GM23338 (cell line): ENCODE data around the gene JAK2. TPM values are rescaled to one million over a fixed set of nuclear protein-coding genes. Genes with fewer than 3 reads are reported as not detected.

Experiments
- ATAC-seq: fragments of 200-7000 bp; cut with Tn5 transposase; 3 replicates; pipeline ENCODE4 v1.9.1; 2020
- DNase-seq: peaks from one replicate; pipeline ENCODE4 v3.0.0-alpha.2; 2015; ENCODE audit warnings: low spot score
- H2AFZ ChIP-seq: fragments of 200-600 bp; sonication (generic); 2 replicates; pipeline ENCODE4 v1.8.0; 2016; ENCODE audit warnings: antibody characterized with exemption, mild to moderate bottlenecking, moderate library complexity
- H3F3A ChIP-seq: fragments of 200-600 bp; sonication (generic); replicated peaks from 2 replicates; pipeline ENCODE4 v1.8.0; 2017; ENCODE audit warnings: antibody characterized with exemption, mixed run types, low read depth
- H3K27ac ChIP-seq: fragments of 200-600 bp; sonication (generic); 2 replicates; pipeline ENCODE4 v1.6.1; 2016; ENCODE audit warnings: low read depth
- H3K27me3 ChIP-seq: fragments of 200-600 bp; sonication (generic); 2 replicates; pipeline ENCODE4 v1.8.0; 2016; ENCODE audit warnings: mild to moderate bottlenecking, mixed run types, moderate library complexity; ENCODE audit not compliant: insufficient read depth
- H3K36me3 ChIP-seq: fragments of 200-600 bp; sonication (generic); 2 replicates; pipeline ENCODE4 v1.8.0; 2016; ENCODE audit warnings: mild to moderate bottlenecking; ENCODE audit not compliant: insufficient read depth
- H3K4me1 ChIP-seq: fragments of 200-600 bp; sonication (generic); 2 replicates; pipeline ENCODE4 v1.8.0; 2016; ENCODE audit warnings: mild to moderate bottlenecking, moderate library complexity; ENCODE audit not compliant: insufficient read depth
- H3K4me2 ChIP-seq: fragments of 200-600 bp; sonication (generic); 2 replicates; pipeline ENCODE4 v1.7.1; 2017; ENCODE audit warnings: mixed run types
- H3K4me3 ChIP-seq: fragments of 200-600 bp; sonication (generic); 2 replicates; pipeline ENCODE4 v1.6.1; 2016; ENCODE audit warnings: mixed run types
- H3K79me2 ChIP-seq: fragments of 200-600 bp; sonication (generic); replicated peaks from 2 replicates; pipeline ENCODE4 v1.8.0; 2017; ENCODE audit warnings: mild to moderate bottlenecking; ENCODE audit not compliant: insufficient read depth
- H3K9me2 ChIP-seq: fragments of 200-600 bp; sonication (generic); 2 replicates; pipeline ENCODE4 v1.8.0; 2017; ENCODE audit not compliant: insufficient read depth
- H4K20me1 ChIP-seq: fragments of 200-600 bp; sonication (generic); replicated peaks from 2 replicates; pipeline ENCODE4 v1.8.0; 2017; ENCODE audit warnings: mild to moderate bottlenecking; ENCODE audit not compliant: insufficient read depth
- H3K27ac Mint-ChIP-seq: 2 replicates; pipeline ENCODE4 v1.8.0; 2020; ENCODE audit warnings: inconsistent platforms, mild to moderate bottlenecking, moderate library complexity, mixed read lengths
- H3K27me3 Mint-ChIP-seq: 3 replicates; pipeline ENCODE4 v1.8.0; 2022; ENCODE audit warnings: low read depth, mild to moderate bottlenecking, moderate library complexity, mixed read lengths, inconsistent platforms; ENCODE audit not compliant: insufficient read depth, poor library complexity
- H3K36me3 Mint-ChIP-seq: 3 replicates; pipeline ENCODE4 v1.8.0; 2021; ENCODE audit warnings: low read depth, mild to moderate bottlenecking, inconsistent platforms, moderate library complexity, mixed read lengths
- H3K4me1 Mint-ChIP-seq: 3 replicates; pipeline ENCODE4 v1.8.0; 2020; ENCODE audit warnings: mild to moderate bottlenecking, inconsistent platforms, mixed read lengths
- H3K4me3 Mint-ChIP-seq: 3 replicates; pipeline ENCODE4 v1.8.0; 2021; ENCODE audit warnings: moderate library complexity, mild to moderate bottlenecking, inconsistent platforms, mixed read lengths
- H3K9me3 Mint-ChIP-seq: 3 replicates; pipeline ENCODE4 v1.8.0; 2020; ENCODE audit warnings: moderate library complexity, mild to moderate bottlenecking, inconsistent platforms, mixed read lengths
- CREB1 ChIP-seq: fragments of 250-450 bp; sonication (Bioruptor Pico); IDR thresholded peaks from 2 replicates; pipeline ENCODE4 v1.5.0; 2020; ENCODE audit warnings: low read depth, mild to moderate bottlenecking, moderate library complexity
- JUNB ChIP-seq: IDR thresholded peaks from one replicate; pipeline ENCODE4 v1.6.1; 2016; ENCODE audit warnings: antibody characterized with exemption; ENCODE audit not compliant: unreplicated experiment
- POLR2AphosphoS5 ChIP-seq: IDR thresholded peaks from 2 replicates; pipeline ENCODE4 v1.6.1; 2016; ENCODE audit warnings: antibody characterized with exemption, low read depth
- STAT1 ChIP-seq: IDR thresholded peaks from one replicate; pipeline ENCODE4 v1.6.1; 2016; ENCODE audit warnings: antibody characterized with exemption; ENCODE audit not compliant: unreplicated experiment
- ZNF114 ChIP-seq: fragments of 250-450 bp; sonication (Bioruptor Pico); IDR thresholded peaks from 2 replicates; pipeline ENCODE4 v1.5.0; 2020; ENCODE audit warnings: mild to moderate bottlenecking, moderate library complexity
- ZNF331 ChIP-seq: fragments of 250-450 bp; sonication (Bioruptor Pico); IDR thresholded peaks from 2 replicates; pipeline ENCODE4 v1.5.0; 2020; ENCODE audit warnings: low read depth, mild to moderate bottlenecking, moderate library complexity
- polyA plus RNA-seq: library from polyadenylated mRNA; unstranded; fragments of >200 nt; fragmentation: Nextera tagmentation; extraction: Ambion mirVana; gene quantifications from 2 replicates; pipeline ENCODE4 v1.2.1, GENCODE V29; 2016
- total RNA-seq: library from RNA; depleted of rRNA; stranded (reverse); fragments of >200 nt; shearing (Covaris generic); gene quantifications from 2 replicates; pipeline ENCODE4 v1.2.3, GENCODE V29; 2014
- TF ChIP-seq, protein P1 (sequence below): fragments of 250-450 bp; sonication (Bioruptor Pico); IDR thresholded peaks from 2 replicates; pipeline ENCODE4 v1.5.0; 2020; ENCODE audit warnings: mild to moderate bottlenecking, moderate library complexity
- TF ChIP-seq, protein P2 (sequence below): IDR thresholded peaks from 2 replicates; pipeline ENCODE4 v1.6.1; 2016; ENCODE audit warnings: antibody characterized with exemption

The JAK2 gene
- total and polyA plus RNA-seq, 2 experiments from 2014 or later, result 1.1 to 3.0 TPM

DNA sequence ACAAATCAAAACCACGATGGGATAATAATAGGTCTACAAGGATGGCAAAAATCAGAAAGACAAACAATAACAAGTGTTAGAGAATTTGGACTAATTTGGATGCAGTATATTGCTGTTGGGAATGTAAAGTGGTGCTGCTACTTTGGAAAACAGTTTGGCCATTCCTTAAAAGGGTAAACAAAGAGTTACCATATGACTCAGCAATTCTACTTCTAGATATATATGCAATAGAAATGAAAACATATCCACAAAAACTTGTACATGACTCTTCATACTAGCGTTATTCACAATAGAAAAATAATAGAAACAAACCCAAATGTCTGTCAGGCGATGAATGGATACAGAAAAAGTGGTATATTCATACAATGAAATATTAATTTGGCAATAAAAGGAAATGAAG lies 58.3 kb downstream of the JAK2 start (continued):
- TF ChIP-seq, protein P1, sequence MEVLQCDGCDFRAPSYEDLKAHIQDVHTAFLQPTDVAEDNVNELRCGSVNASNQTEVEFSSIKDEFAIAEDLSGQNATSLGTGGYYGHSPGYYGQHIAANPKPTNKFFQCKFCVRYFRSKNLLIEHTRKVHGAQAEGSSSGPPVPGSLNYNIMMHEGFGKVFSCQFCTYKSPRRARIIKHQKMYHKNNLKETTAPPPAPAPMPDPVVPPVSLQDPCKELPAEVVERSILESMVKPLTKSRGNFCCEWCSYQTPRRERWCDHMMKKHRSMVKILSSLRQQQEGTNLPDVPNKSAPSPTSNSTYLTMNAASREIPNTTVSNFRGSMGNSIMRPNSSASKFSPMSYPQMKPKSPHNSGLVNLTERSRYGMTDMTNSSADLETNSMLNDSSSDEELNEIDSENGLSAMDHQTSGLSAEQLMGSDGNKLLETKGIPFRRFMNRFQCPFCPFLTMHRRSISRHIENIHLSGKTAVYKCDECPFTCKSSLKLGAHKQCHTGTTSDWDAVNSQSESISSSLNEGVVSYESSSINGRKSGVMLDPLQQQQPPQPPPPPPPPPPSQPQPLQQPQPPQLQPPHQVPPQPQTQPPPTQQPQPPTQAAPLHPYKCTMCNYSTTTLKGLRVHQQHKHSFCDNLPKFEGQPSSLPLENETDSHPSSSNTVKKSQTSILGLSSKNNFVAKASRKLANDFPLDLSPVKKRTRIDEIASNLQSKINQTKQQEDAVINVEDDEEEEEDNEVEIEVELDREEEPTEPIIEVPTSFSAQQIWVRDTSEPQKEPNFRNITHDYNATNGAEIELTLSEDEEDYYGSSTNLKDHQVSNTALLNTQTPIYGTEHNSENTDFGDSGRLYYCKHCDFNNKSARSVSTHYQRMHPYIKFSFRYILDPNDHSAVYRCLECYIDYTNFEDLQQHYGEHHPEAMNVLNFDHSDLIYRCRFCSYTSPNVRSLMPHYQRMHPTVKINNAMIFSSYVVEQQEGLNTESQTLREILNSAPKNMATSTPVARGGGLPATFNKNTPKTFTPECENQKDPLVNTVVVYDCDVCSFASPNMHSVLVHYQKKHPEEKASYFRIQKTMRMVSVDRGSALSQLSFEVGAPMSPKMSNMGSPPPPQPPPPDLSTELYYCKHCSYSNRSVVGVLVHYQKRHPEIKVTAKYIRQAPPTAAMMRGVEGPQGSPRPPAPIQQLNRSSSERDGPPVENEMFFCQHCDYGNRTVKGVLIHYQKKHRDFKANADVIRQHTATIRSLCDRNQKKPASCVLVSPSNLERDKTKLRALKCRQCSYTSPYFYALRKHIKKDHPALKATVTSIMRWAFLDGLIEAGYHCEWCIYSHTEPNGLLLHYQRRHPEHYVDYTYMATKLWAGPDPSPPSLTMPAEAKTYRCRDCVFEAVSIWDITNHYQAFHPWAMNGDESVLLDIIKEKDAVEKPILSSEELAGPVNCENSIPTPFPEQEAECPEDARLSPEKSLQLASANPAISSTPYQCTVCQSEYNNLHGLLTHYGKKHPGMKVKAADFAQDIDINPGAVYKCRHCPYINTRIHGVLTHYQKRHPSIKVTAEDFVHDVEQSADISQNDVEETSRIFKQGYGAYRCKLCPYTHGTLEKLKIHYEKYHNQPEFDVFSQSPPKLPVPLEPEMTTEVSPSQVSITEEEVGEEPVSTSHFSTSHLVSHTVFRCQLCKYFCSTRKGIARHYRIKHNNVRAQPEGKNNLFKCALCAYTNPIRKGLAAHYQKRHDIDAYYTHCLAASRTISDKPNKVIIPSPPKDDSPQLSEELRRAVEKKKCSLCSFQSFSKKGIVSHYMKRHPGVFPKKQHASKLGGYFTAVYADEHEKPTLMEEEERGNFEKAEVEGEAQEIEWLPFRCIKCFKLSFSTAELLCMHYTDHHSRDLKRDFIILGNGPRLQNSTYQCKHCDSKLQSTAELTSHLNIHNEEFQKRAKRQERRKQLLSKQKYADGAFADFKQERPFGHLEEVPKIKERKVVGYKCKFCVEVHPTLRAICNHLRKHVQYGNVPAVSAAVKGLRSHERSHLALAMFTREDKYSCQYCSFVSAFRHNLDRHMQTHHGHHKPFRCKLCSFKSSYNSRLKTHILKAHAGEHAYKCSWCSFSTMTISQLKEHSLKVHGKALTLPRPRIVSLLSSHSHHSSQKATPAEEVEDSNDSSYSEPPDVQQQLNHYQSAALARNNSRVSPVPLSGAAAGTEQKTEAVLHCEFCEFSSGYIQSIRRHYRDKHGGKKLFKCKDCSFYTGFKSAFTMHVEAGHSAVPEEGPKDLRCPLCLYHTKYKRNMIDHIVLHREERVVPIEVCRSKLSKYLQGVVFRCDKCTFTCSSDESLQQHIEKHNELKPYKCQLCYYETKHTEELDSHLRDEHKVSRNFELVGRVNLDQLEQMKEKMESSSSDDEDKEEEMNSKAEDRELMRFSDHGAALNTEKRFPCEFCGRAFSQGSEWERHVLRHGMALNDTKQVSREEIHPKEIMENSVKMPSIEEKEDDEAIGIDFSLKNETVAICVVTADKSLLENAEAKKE (CRISPR knock-in tag), result no peak
- TF ChIP-seq STAT1, result no peak

DNA sequence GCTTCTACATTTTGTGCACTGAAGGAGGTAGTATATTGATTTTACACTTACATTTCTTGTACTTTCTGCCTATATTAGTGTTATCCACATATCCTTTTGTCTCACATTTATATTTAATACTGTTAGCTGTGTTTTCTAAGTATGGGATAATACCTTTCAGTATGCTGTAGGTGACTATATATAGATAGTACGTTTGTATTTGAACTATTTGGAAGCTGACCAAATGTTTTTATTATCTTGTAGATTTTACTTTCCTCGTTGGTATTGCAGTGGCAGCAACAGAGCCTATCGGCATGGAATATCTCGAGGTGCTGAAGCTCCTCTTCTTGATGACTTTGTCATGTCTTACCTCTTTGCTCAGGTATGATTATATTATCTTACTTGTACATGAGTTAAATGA lies 59.1 kb downstream of the JAK2 start:
- Mint-ChIP-seq H3K27ac (no peak overlapping the region), H3K4me3 (no peak overlapping the region), H3K9me3 (0 out of 3 replicates have a peak, but pooled peaks cover 3% of the 10 kb centered on the region), H3K27me3 (no peaks in the 10 kb centered on the region), H3K36me3 (peaks cover 13% of the 10 kb centered on the region; the same call in 2 of the 3 replicates), H3K4me1 (no peaks in the 10 kb centered on the region)
- ATAC-seq (no peak), DNase-seq (no peak)
- Histone ChIP-seq H3K36me3 (no peaks in the 10 kb centered on the region), H3K27ac (no peak overlapping the region), H2AFZ (no peak overlapping the region), H3F3A (no peaks in the 10 kb centered on the region), H3K4me3 (no peak overlapping the region), H3K4me2 (no peak overlapping the region), H3K4me1 (peaks cover 6% of the 10 kb centered on the region; the same call in 1 of the 2 replicates), H3K79me2 (no peaks in the 10 kb centered on the region), H3K9me2 (no peaks in the 10 kb centered on the region), H3K27me3 (no peaks in the 10 kb centered on the region), H4K20me1 (no peaks in the 10 kb centered on the region)
- TF ChIP-seq, protein P1 (CRISPR knock-in tag), result no peak
- no peak for TF ChIP-seq ZNF331 (CRISPR knock-in tag)
- no peak for TF ChIP-seq POLR2AphosphoS5
- TF ChIP-seq, protein P2, sequence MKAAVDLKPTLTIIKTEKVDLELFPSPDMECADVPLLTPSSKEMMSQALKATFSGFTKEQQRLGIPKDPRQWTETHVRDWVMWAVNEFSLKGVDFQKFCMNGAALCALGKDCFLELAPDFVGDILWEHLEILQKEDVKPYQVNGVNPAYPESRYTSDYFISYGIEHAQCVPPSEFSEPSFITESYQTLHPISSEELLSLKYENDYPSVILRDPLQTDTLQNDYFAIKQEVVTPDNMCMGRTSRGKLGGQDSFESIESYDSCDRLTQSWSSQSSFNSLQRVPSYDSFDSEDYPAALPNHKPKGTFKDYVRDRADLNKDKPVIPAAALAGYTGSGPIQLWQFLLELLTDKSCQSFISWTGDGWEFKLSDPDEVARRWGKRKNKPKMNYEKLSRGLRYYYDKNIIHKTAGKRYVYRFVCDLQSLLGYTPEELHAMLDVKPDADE, result no peak
- TF ChIP-seq CREB1 (CRISPR knock-in tag), result no peak
- no peak for TF ChIP-seq ZNF114
- no peak for TF ChIP-seq JUNB
